PC-3 (cell line): ENCODE results near the gene WDR27. TPM values are rescaled to one million over a fixed set of nuclear protein-coding genes. Genes with fewer than 3 reads are reported as not detected.

ENCODE experiments used
- ATAC-seq: fragments of 200-7000 bp; cut with Tn5 transposase; 2 replicates; pipeline ENCODE4 v1.9.1; 2020; ENCODE audit warnings: mild to moderate bottlenecking, moderate library complexity
- BruUV-seq: library from RNA; stranded (reverse); fragments of 400-500 nt; replicated peaks from 2 replicates; lab custom pipeline; 2021; lab: Mats Ljungman, UMichigan
- CTCF ChIA-PET: fragments of 300-600 bp; sonication (Branson Sonifier 250); formaldehyde crosslinking; loops from one replicate; lab custom pipeline; 2022; ENCODE audit warnings: antibody characterized with exemption; lab: Charles Lee
- POLR2A ChIA-PET: fragments of 300-600 bp; sonication (Branson Sonifier 250); formaldehyde crosslinking; loops from one replicate; lab custom pipeline; 2022; ENCODE audit warnings: antibody characterized with exemption; ENCODE audit not compliant: unreplicated experiment; lab: Charles Lee
- DNase-seq: peaks from one replicate; pipeline ENCODE4 v3.0.0-alpha.2; 2015
- H2AFZ ChIP-seq: fragments of 300-600 bp; sonication (generic); 2 replicates; pipeline ENCODE4 v1.6.0; 2016; ENCODE audit warnings: antibody characterized with exemption, low read length
- H3F3A ChIP-seq: fragments of 300-600 bp; sonication (generic); one replicate; pipeline ENCODE4 v1.6.0; 2017; ENCODE audit warnings: antibody characterized with exemption, low read length, control low read depth, mild to moderate bottlenecking; ENCODE audit not compliant: unreplicated experiment
- H3K27ac ChIP-seq: fragments of 300-600 bp; sonication (generic); 2 replicates; pipeline ENCODE4 v1.5.1; 2016; ENCODE audit warnings: mild to moderate bottlenecking, low read length
- H3K27me3 ChIP-seq: fragments of 300-600 bp; sonication (generic); 2 replicates; pipeline ENCODE4 v1.6.1; 2016; ENCODE audit warnings: low read length, mixed read lengths
- H3K36me3 ChIP-seq: fragments of 300-600 bp; sonication (generic); 2 replicates; pipeline ENCODE4 v1.6.1; 2016; ENCODE audit warnings: low read depth, mixed run types, low read length, mixed read lengths
- H3K4me1 ChIP-seq: fragments of 300-600 bp; sonication (generic); 2 replicates; pipeline ENCODE4 v1.5.1; 2016; ENCODE audit warnings: low read length; ENCODE audit not compliant: insufficient read depth
- H3K4me2 ChIP-seq: fragments of 300-600 bp; sonication (generic); 2 replicates; pipeline ENCODE4 v1.6.0; 2016; ENCODE audit warnings: low read length
- H3K4me3 ChIP-seq: fragments of 300-600 bp; sonication (generic); 2 replicates; pipeline ENCODE4 v1.5.1; 2016; ENCODE audit warnings: mild to moderate bottlenecking, low read length, mixed read lengths
- H3K79me2 ChIP-seq: fragments of 300-600 bp; sonication (generic); 2 replicates; pipeline ENCODE4 v1.6.1; 2017; ENCODE audit warnings: low read length, mixed read lengths
- H3K9ac ChIP-seq: fragments of 300-600 bp; sonication (generic); 2 replicates; pipeline ENCODE4 v1.6.0; 2016; ENCODE audit warnings: mild to moderate bottlenecking, low read length
- H3K9me2 ChIP-seq: fragments of 300-600 bp; sonication (generic); replicated peaks from 2 replicates; pipeline ENCODE4 v1.6.1; 2016; ENCODE audit warnings: mixed run types, low read length, mixed read lengths
- H3K9me3 ChIP-seq: fragments of 300-600 bp; sonication (generic); 2 replicates; pipeline ENCODE4 v1.6.1; 2016; ENCODE audit warnings: low read length, mixed read lengths
- H4K20me1 ChIP-seq: fragments of 300-600 bp; sonication (generic); 2 replicates; pipeline ENCODE4 v1.6.1; 2016; ENCODE audit warnings: low read length, mixed read lengths
- CTCF ChIP-seq: fragments of 300-600 bp; sonication (generic); conservative IDR thresholded peaks from 2 replicates; pipeline ENCODE4 v1.5.1; 2017; ENCODE audit warnings: antibody characterized with exemption, low read depth, mild to moderate bottlenecking, low read length
- EZH2 ChIP-seq: fragments of 300-600 bp; sonication (generic); IDR thresholded peaks from one replicate; pipeline ENCODE4 v1.6.1; 2017; ENCODE audit warnings: antibody characterized with exemption, mild to moderate bottlenecking, low read length; ENCODE audit not compliant: unreplicated experiment
- EZH2phosphoT487 ChIP-seq: fragments of 300-600 bp; sonication (generic); IDR thresholded peaks from 2 replicates; pipeline ENCODE4 v1.6.1; 2018; ENCODE audit warnings: mild to moderate bottlenecking, antibody characterized with exemption, low read length, borderline replicate concordance
- intact Hi-C: fragments of 100-400 bp; cut with micrococcal nuclease; formaldehyde crosslinking; loops from 2 replicates; pipeline ENCODE4 v1.9.0; 2023
- total RNA-seq: library from RNA; depleted of rRNA; stranded (reverse); fragments of >200 nt; gene quantifications from 2 replicates; pipeline ENCODE4 v1.2.3, GENCODE V29; 2014

The WDR27 gene
- total RNA-seq, 1 experiment from 2014 or later: 20.0 TPM

- Histone ChIP-seq H2AFZ (no peak overlapping the region), H3K9ac (no peak overlapping the region), H3K27ac (no peak overlapping the region), H3K4me1 (no peaks in the 10 kb centered on the region), H3K4me2 (no peak overlapping the region), H3K4me3 (no peak overlapping the region), H3F3A (no peaks in the 10 kb centered on the region), H3K79me2 (no peaks in the 10 kb centered on the region), H4K20me1 (no peaks in the 10 kb centered on the region), H3K27me3 (no peaks in the 10 kb centered on the region), H3K36me3 (no peaks in the 10 kb centered on the region), H3K9me2 (no peaks in the 10 kb centered on the region), H3K9me3 (no peaks in the 10 kb centered on the region)
- no TSS peak for BruUV-seq
- CTCF ChIA-PET: no interaction called here
- DNase-seq (no peak), ATAC-seq (no peak)
- intact Hi-C loops: no loop called here
- POLR2A ChIA-PET: no interaction called here
- TF ChIP-seq CTCF (no peak), EZH2phosphoT487 (no peak), EZH2 (no peak)
These were observed 37.6 kb downstream of the WDR27 start for GRCh38 chr6:169664227-169664626.

- Histone ChIP-seq H3K9me2 (no peaks in the 10 kb centered on the region), H4K20me1 (no peaks in the 10 kb centered on the region), H3K27ac (no peak overlapping the region), H2AFZ (no peak overlapping the region), H3K79me2 (no peaks in the 10 kb centered on the region), H3K27me3 (no peaks in the 10 kb centered on the region), H3K4me3 (no peak overlapping the region), H3K9ac (no peak overlapping the region), H3K4me2 (no peak overlapping the region), H3K4me1 (no peaks in the 10 kb centered on the region), H3K36me3 (no peaks in the 10 kb centered on the region), H3F3A (no peaks in the 10 kb centered on the region), H3K9me3 (no peaks in the 10 kb centered on the region)
- ChIA-PET POLR2A (no interaction called here), CTCF (no interaction called here)
- ATAC-seq (no peak), DNase-seq (no peak)
- BruUV-seq: no TSS peak
- TF ChIP-seq CTCF: no peak
- no peak for TF ChIP-seq EZH2
- no peak for TF ChIP-seq EZH2phosphoT487
- intact Hi-C loops: no loop called here
These were observed 38.4 kb downstream of the WDR27 start for GRCh38 chr6:169663468-169663867.

- no peak for ATAC-seq
- Histone ChIP-seq H3K27ac (no peak overlapping the region), H3K27me3 (no peaks in the 10 kb centered on the region), H3K9me3 (no peaks in the 10 kb centered on the region), H3K4me3 (no peak overlapping the region), H3K9me2 (no peaks in the 10 kb centered on the region), H3K4me1 (no peaks in the 10 kb centered on the region), H3K4me2 (no peak overlapping the region), H3K79me2 (no peaks in the 10 kb centered on the region), H4K20me1 (no peaks in the 10 kb centered on the region), H2AFZ (no peak overlapping the region), H3F3A (no peaks in the 10 kb centered on the region), H3K36me3 (no peaks in the 10 kb centered on the region), H3K9ac (no peak overlapping the region)
- intact Hi-C loops: no loop called here
- no TSS peak for BruUV-seq
- CTCF ChIA-PET: no interaction called here
- TF ChIP-seq EZH2phosphoT487 (no peak), EZH2 (no peak), CTCF (no peak)
- POLR2A ChIA-PET: no interaction called here
- DNase-seq: no peak
These were observed 40.5 kb downstream of the WDR27 start for GRCh38 chr6:169661391-169661756.
